Activated CD4-positive, CD25-positive, alpha-beta regulatory T cell (primary cell): Measurements from ENCODE around the gene GSN.

Experiments used
- DNase-seq, 4 experiments: peaks; one replicate each; lab custom pipeline; 2025; lab: John Stamatoyannopoulos, UW

The GSN gene

GRCh38 chr9:121246821-121247561 lies 21.0 kb upstream of the GSN start:
- no peak for DNase-seq

- no peak for DNase-seq
These were observed 18.4 kb upstream of the GSN start for GRCh38 chr9:121249563-121249962.

- DNase-seq, result no peak
These were observed 15.7 kb upstream of the GSN start for GRCh38 chr9:121252104-121252851.

- no peak for DNase-seq
These were observed 14.8 kb upstream of the GSN start for GRCh38 chr9:121253162-121253561.

GRCh38 chr9:121253821-121254501 lies 14.0 kb upstream of the GSN start:
- DNase-seq, result no peak

- no peak for DNase-seq
These were observed 8.5 kb upstream of the GSN start for GRCh38 chr9:121259498-121259897.

GRCh38 chr9:121259935-121260334 lies 8.0 kb upstream of the GSN start:
- DNase-seq, result no peak

- no peak for DNase-seq
These were observed 7.4 kb upstream of the GSN start for GRCh38 chr9:121260457-121261106.

- no peak for DNase-seq
These were observed 6.9 kb upstream of the GSN start for GRCh38 chr9:121261107-121261460.

GRCh38 chr9:121261755-121262154 lies 6.2 kb upstream of the GSN start:
- DNase-seq, result no peak

- no peak for DNase-seq
These were observed 5.5 kb upstream of the GSN start for GRCh38 chr9:121262423-121262822.

- DNase-seq, result no peak
These were observed 5.0 kb upstream of the GSN start for GRCh38 chr9:121262953-121263352.

- DNase-seq, result no peak
These were observed 1.6 kb upstream of the GSN start for GRCh38 chr9:121266356-121266755.

- no peak for DNase-seq
These were observed 884 bp upstream of the GSN start for GRCh38 chr9:121266906-121267650.

- DNase-seq, result no peak
These were observed 562 bp downstream of the GSN start for GRCh38 chr9:121268598-121268850.

- DNase-seq, result no peak
These were observed 1.1 kb downstream of the GSN start for GRCh38 chr9:121268851-121269641.

GRCh38 chr9:121269642-121270254 lies 1.8 kb downstream of the GSN start:
- DNase-seq, result no peak

- no peak for DNase-seq
These were observed 3.7 kb downstream of the GSN start for GRCh38 chr9:121271368-121272341.

GRCh38 chr9:121272401-121272948 lies 4.5 kb downstream of the GSN start:
- DNase-seq, result no peak
